ENCODE data around the gene RPS21. TPM values are rescaled to one million over a fixed set of nuclear protein-coding genes. Genes with fewer than 3 reads are reported as not detected.

Gene RPS21
- total RNA-seq, 2 experiments from 2014 or later, result 2,995 to 3,072 TPM

DNA sequence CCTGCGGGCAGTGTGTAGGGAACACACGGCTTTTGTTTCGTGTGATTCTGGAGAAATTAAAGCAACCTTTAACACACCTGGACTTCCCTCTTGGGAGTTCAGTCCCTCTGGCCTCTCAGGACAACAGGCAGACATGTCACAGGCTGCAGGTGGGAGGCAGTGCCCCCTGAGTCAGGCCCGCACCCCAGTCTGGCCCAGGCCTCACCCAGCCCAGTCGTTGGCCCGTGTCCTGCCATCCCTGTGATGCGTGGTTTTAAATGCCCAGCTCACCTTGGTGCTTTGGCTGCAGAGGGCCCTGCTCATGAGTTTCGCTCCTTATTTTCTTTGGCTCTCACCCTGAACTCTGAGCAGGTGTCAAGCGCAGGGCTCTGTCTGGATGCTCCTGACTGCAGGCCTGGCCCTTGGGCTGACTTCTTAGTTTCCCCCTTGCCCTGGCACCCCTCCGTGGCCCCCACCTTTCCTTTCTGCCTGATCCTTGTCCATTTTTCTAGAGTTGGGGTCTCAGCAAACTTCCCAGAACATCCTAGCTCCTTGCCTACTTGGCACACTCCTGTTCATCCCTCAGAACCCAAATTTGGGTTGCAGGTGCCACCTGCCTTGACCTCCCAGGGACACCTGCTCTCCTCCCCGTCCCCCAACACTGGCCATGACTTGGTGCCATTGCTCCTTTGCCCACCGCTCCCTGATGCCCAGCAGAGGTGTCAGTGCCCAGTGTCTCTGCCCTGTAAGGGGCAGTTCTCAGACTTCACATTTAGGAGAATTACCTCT, 22.4 kb downstream of the RPS21 start:
- no peaks in the 10 kb centered on the region for H3K9me3 Mint-ChIP-seq
- H3K4me1 Mint-ChIP-seq (ENCODE audit: low read depth), result peaks cover 28% of the 10 kb centered on the region
- no peak overlapping the region for H3K27ac Mint-ChIP-seq
- CTCF ChIA-PET, result interaction anchor here (0.6 to 2.1 kb wide), 5 partner anchors 39 to 383 kb away, joined by 3 to 6 read pairs (median 4); no protein-coding TSS in a partner anchor
- H3K4me3 Mint-ChIP-seq, result no peak overlapping the region
- intact Hi-C loops (cut with micrococcal nuclease), result loop anchor here (5.0 kb wide), 3 partner anchors 93 to 398 kb away; no protein-coding TSS in a partner anchor
- no peaks in the 10 kb centered on the region for H3K36me3 Mint-ChIP-seq (ENCODE audit: low read depth)
- DNase-seq, result no peak
- no peaks in the 10 kb centered on the region for H3K27me3 Mint-ChIP-seq (ENCODE audit: low read depth)

DNA sequence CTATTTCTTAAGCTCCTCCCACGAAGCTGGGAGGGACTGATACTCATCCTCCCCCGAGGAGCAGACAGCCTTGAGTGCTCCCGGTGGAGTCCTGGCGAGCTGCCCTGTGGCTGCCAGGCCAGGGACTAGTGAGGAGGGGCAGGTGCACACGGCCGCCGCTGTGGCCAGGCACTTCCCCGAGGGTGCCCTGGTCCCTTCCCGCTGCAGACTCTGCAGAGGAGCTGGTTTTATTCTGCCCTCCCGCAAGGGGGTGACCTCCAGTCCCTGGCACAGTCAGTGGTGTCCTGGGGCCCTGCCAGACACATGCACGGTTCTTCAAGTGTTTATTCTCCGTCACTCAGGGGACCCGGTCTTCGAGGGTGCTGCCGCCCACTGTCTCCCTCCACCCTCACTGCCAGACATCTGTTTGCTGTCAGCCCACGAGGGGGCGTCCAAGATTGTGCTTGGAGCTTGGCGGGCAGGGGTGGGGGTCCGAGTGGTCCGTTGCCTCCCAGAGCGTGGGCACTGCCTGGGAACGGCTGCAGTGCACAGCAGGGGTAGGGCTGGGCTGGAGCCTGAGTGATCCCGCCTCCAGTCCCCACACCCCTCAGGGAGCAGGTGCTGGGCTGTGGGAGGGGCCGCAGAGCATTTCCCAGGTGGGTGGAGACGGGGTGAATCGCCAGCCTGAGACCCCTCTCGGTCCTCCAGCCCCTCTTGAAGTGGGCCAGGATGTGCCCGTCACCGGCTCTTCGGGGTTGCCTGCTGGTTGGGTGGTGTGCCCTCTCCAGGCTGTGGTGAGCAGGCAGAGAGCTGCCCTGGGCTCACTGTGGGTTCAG, 23.2 kb downstream of the RPS21 start:
- no peaks in the 10 kb centered on the region for H3K27me3 Mint-ChIP-seq (ENCODE audit: low read depth)
- DNase-seq, result peak; percentile 50
- H3K4me1 Mint-ChIP-seq (ENCODE audit: low read depth), result peaks cover 23% of the 10 kb centered on the region
- H3K27ac Mint-ChIP-seq, result no peak overlapping the region
- H3K9me3 Mint-ChIP-seq, result no peaks in the 10 kb centered on the region
- H3K36me3 Mint-ChIP-seq (ENCODE audit: low read depth), result no peaks in the 10 kb centered on the region
- CTCF ChIA-PET, result interaction anchor here (0.6 to 2.1 kb wide), 9 partner anchors 23 to 382 kb away, joined by 3 to 6 read pairs (median 3); no protein-coding TSS in a partner anchor
- no peak overlapping the region for H3K4me3 Mint-ChIP-seq
- intact Hi-C loops (cut with micrococcal nuclease), result loop anchor here (5.0 kb wide), 3 partner anchors 92 to 397 kb away; no protein-coding TSS in a partner anchor

DNA sequence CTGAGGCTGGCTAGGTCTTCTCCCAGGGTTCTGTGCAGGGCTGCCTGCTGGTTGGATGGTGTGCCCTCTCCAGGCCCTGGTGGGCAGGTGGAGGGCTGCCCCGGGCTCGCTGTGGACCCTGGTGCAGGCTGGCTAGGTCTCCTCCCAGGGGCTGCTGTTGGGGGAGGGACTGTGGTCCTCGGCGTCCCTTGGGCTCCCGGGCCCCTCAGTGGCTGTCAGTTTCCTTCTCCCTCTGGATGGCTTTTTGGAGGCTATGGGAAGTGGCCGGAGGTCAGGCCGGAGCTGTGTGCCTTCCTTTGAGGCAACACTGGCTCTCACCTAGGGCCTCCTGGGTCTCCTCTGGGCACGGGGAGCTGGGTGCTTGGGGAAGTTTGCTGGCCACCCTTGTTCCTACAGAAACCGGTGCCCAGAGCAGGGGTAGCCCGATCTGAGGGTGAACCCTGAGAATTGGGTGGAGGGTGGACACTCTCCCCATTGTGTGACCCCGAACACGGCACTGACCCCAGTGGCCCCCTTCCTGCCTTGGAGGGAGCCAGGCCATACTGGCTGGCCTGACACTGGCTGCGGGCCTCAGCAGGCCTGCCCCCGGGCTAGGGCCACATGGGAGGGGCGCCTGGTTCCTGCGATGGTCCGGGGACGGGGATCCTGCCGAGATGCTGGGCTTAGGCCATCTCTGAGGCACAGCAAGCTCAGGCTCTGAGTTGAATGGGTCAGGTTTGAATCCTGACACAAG, 24.0 kb downstream of the RPS21 start:
- H3K27ac Mint-ChIP-seq, result no peak overlapping the region

DNA sequence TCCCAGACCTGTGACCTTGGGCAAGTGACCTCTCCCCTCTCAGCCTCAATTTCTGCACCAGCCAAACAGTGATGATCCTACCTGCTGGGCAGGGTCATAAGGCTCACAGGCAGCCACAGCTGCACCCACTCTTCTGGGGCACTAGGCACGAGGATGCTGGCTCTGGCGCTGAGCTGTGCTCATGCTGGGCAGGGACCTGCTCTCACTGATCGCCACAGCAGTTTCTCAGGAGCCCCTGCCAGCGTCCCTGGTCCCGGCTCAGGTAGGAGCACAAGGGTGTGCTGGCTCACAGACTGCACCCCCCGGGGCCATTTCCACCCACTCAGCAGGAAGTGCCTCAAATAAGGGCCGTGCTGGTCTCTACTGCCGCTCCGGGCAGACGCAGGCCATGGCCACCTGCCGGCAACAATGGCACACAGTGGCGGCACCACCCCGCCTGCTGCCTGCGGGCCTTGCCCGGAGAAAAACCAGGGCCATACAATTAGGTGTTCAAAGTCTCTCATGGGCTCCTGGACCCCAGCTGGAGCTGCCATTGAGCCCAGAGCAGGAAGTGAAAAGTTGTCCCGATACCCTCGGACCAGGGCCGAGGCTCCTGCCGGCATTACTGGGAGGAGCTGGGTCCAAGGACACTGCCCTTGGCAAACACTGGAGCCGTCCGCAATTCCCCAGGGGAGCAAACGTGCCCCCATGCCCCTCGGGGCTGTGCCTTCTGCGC, 24.7 kb downstream of the RPS21 start:
- CTCF ChIA-PET, result interaction anchor here (1.1 to 1.2 kb wide), 2 partner anchors 12 to 22 kb away, joined by 3 to 4 read pairs; no protein-coding TSS in a partner anchor
- Mint-ChIP-seq H3K36me3 (ENCODE audit: low read depth) (no peaks in the 10 kb centered on the region), H3K9me3 (no peaks in the 10 kb centered on the region), H3K27me3 (ENCODE audit: low read depth) (no peaks in the 10 kb centered on the region), H3K27ac (no peak overlapping the region), H3K4me1 (ENCODE audit: low read depth) (peaks cover 12% of the 10 kb centered on the region), H3K4me3 (no peak overlapping the region)
- intact Hi-C loops (cut with micrococcal nuclease), result no loop called here
- DNase-seq, result no peak

More for the DNA sequence above, 24.0 kb downstream of the RPS21 start:
- Mint-ChIP-seq H3K9me3 (no peaks in the 10 kb centered on the region), H3K4me3 (no peak overlapping the region), H3K36me3 (ENCODE audit: low read depth) (no peaks in the 10 kb centered on the region), H3K27me3 (ENCODE audit: low read depth) (no peaks in the 10 kb centered on the region), H3K4me1 (ENCODE audit: low read depth) (peaks cover 16% of the 10 kb centered on the region)
- CTCF ChIA-PET, result interaction anchor here (0.7 to 2.1 kb wide), 7 partner anchors 11 to 381 kb away, joined by 3 to 6 read pairs (median 3); no protein-coding TSS in a partner anchor
- intact Hi-C loops (cut with micrococcal nuclease), result no loop called here
- DNase-seq, result no peak

DNA sequence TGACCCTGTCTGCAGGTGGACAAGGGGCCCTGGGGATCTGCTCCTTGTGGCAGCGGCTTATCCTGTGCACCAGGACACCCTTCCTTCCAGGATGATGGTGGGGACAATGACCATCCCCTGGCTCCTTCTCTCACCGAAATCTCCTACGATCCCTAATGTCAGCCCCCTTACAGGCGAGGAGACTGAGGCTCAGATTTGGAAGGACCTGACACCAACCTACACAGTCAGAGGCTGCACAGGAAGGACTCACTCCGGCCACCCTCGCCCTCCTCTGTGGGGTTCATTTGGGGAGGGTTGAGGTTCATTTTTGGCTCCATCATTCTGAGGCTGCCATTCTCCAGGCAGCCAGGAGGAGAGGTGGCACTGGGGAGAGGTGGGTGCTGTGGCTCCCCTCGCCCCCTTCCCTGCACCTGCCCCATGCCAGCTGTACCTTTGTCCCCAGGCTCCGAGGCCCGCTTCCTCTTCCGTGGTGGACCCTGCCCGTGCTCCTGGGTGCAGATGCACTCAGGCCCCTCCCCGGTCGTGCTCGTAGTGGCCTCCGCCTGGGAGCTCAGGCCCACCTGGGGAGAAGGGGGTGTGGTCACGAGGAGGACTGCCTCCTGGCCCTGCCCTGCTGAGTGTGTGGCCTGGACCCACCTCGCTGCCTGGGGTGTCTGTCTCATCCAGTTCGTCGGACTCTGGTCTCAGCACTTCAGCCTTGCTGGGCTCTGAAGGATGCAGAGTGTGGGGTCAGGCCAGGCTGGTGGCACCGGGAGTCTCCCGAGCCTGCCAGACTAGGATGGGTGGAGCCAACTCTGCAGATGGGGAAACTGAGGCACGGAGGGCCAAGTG, 25.5 kb downstream of the RPS21 start:
- no peaks in the 10 kb centered on the region for H3K36me3 Mint-ChIP-seq (ENCODE audit: low read depth)
- intact Hi-C loops (cut with micrococcal nuclease), result no loop called here
- no peaks in the 10 kb centered on the region for H3K27me3 Mint-ChIP-seq (ENCODE audit: low read depth)
- H3K9me3 Mint-ChIP-seq, result no peaks in the 10 kb centered on the region
- peaks cover 12% of the 10 kb centered on the region for H3K4me1 Mint-ChIP-seq (ENCODE audit: low read depth)
- no peak overlapping the region for H3K27ac Mint-ChIP-seq
- no peak for DNase-seq
- no peak overlapping the region for H3K4me3 Mint-ChIP-seq
- CTCF ChIA-PET, result interaction anchor here (1.2 kb wide), 1 partner anchor 12 kb away, joined by 4 read pairs; no protein-coding TSS in a partner anchor

DNA sequence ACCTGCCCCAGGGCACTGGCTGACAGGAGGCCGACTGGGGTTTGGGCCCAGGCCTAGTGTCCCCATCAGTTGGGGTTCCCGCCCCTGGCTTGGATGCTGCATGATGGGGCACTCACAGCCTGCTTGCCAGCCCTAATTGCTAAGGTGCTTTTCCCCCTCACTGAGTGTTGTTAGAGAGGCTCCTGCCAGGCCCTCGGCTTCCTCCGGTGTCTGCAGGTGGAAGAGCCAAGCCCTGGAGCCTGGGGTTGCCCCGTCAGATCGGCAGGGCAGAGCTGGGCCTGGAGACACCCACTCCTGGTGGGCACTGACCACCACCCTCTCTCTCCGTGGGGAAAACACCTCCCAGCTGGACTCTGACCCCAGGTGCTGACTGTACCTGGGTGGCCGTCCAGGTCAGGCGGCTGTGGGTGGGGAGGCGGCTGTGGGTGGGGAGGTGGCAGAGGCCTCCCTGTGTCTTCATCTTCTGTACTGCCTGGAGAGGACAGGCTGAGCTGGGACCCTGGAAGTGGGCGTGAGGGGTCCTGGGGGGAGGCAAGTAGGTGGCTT, 26.2 kb downstream of the RPS21 start:
- DNase-seq, result no peak
- Mint-ChIP-seq H3K27me3 (ENCODE audit: low read depth) (no peaks in the 10 kb centered on the region), H3K9me3 (no peaks in the 10 kb centered on the region), H3K4me1 (ENCODE audit: low read depth) (peaks cover 9% of the 10 kb centered on the region), H3K36me3 (ENCODE audit: low read depth) (no peaks in the 10 kb centered on the region), H3K27ac (no peak overlapping the region), H3K4me3 (no peak overlapping the region)
- CTCF ChIA-PET, result no interaction called here
- intact Hi-C loops (cut with micrococcal nuclease), result no loop called here

DNA sequence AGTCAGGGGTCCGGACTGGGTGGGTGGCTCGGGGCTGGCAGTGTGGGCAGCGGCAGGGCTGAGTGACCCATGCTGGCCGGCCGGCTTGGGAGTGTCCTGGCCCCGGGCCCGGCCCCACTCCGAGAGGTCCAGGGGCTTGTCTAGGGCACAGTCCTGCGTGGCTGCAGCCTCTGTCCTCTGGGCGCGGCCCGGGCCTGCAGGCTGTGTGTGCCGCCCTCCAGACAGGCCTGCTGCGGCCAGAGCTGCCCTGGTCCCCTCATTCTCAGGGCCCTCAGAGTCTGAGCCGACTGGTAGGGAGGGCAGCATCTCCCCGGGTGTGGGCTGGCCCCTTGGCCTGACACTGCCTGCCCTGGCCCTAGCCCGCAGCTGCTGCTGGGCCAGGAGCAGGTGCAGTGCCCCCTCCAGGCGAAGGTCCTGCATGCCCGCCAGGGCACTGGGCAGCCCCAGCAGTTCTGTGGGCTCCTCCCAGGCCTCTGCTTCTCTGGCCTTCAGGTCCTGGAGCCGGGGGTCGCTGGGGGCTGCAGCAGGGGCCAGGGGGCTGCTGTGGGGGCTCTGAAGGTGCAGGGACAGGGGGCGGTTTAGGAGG, 27.1 kb downstream of the RPS21 start:
- Mint-ChIP-seq H3K9me3 (no peaks in the 10 kb centered on the region), H3K27me3 (ENCODE audit: low read depth) (no peaks in the 10 kb centered on the region), H3K27ac (no peak overlapping the region), H3K4me3 (no peak overlapping the region), H3K4me1 (ENCODE audit: low read depth) (peaks cover 9% of the 10 kb centered on the region), H3K36me3 (ENCODE audit: low read depth) (no peaks in the 10 kb centered on the region)
- intact Hi-C loops (cut with micrococcal nuclease), result no loop called here
- DNase-seq, result no peak
- CTCF ChIA-PET, result no interaction called here

DNA sequence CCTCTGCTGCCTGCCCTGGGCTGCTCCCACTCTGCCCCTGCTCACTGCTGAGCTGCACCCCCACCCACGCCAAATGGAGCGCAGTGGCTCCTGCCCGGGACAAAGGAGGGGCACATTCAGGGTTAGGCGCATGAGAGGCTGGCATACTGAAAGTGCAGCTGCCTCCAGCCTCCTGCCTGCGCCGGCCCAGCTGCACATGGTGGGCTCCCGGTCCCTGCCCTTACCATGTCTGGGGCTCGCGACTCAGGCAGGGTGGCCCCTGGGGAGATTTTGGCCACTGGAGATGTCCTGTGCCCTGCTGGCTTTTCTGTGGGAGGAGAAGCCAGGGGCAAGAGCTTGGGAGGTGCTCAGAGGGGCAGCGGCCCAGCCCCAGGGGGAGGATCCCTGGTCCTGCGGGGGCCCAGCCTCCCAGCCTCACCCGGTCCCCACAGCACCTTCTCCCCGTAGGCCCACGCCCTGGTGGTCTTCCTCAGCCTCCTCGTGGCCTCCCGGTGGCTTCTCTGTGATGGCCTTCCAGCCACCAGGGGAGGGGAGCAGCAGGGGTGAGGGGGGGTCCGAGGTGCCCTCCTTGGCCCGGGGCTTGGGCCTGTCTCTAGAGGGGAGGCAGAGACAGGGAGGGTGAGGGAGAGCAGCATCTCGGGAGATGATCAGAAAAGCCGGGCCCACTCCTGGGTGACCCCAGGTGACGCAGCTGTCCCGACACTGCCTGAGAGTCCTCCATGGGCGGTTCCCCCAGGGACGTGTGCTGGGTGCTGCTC, 28.6 kb downstream of the RPS21 start:
- no peak for DNase-seq
- H3K27ac Mint-ChIP-seq, result no peak overlapping the region
- no peaks in the 10 kb centered on the region for H3K4me1 Mint-ChIP-seq (ENCODE audit: low read depth)
- intact Hi-C loops (cut with micrococcal nuclease), result no loop called here
- CTCF ChIA-PET, result no interaction called here
- H3K4me3 Mint-ChIP-seq, result no peak overlapping the region
- H3K27me3 Mint-ChIP-seq (ENCODE audit: low read depth), result no peaks in the 10 kb centered on the region
- no peaks in the 10 kb centered on the region for H3K9me3 Mint-ChIP-seq
- no peaks in the 10 kb centered on the region for H3K36me3 Mint-ChIP-seq (ENCODE audit: low read depth)

DNA sequence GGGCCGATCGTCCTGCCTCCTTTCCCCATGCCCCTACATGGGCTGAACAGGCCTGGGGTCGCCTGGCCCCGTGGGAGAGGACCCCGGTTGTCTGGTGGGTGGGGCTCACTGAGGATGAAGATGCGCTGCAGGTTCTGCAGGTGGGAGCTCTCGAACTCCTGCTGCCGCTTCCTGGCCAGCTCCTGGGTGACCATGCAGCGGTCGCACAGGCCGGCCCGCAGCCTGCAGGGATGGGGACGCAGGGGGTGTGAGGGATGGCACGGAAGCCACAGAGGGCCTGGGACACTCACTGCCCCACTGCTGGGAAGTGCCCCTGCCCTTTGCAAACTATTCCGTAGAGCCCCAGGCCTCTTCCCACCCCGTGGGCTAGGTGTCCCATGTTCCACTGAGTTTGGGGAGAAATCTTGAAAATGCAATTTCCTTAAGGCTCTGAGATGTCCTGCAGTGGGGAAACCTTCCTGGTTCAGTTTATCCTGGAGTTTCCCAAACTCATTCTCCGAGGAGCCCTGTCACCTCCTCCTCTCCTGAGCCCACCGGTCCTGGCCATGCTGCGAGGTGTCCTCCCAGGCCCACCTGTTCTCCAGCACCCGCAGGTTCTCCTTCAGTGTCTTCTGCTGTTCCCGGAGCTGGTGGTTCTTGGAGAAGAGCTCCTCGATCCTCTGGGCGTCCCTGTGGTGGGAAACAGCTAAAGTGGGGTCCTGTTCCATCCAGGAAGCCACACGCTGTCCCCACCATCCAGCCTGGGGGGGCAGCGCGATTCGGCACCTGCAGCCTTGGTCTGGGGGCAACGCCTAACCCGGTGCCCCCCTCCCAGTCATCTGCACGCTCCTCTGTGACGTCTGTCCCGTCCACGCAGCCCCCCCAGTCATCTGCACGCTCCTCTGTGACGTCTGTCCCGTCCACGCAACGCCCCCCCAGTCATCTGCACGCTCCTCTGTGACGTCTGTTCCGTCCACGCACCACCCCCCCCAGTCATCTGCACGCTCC, 30.0 kb downstream of the RPS21 start:
- Mint-ChIP-seq H3K27me3 (ENCODE audit: low read depth) (no peaks in the 10 kb centered on the region), H3K9me3 (no peaks in the 10 kb centered on the region), H3K4me3 (no peak overlapping the region), H3K36me3 (ENCODE audit: low read depth) (no peaks in the 10 kb centered on the region), H3K27ac (no peak overlapping the region), H3K4me1 (ENCODE audit: low read depth) (no peaks in the 10 kb centered on the region)
- CTCF ChIA-PET, result no interaction called here
- intact Hi-C loops (cut with micrococcal nuclease), result no loop called here
- no peak for DNase-seq
